ENCODE results near the gene TGIF2.
"Not testable (repeated sequence)": the region's sequence is repeated elsewhere in the genome, so short reads cannot be mapped to it uniquely, and the experiment has no call there.

Gene TGIF2

GRCh38 chr20:36607586-36608387, 34.4 kb downstream of the TGIF2 start:
- DNase-seq (ENCODE audit: low read depth, low spot score): peak; percentile 57
- peak overlapping the region; percentile 88 for H3K27ac ChIP-seq

- peak overlapping the region; percentile 88 for H3K27ac ChIP-seq
- not testable (repeated sequence) for DNase-seq (ENCODE audit: low read depth, low spot score)
These were observed 35.0 kb downstream of the TGIF2 start for GRCh38 chr20:36608388-36608728.

GRCh38 chr20:36611625-36612024, 38.2 kb downstream of the TGIF2 start:
- DNase-seq (ENCODE audit: low read depth, low spot score): no peak
- H3K27ac ChIP-seq: no peak overlapping the region

- DNase-seq (ENCODE audit: low read depth, low spot score): no peak
- no peak overlapping the region for H3K27ac ChIP-seq
These were observed 40.6 kb downstream of the TGIF2 start for GRCh38 chr20:36613974-36614373.

GRCh38 chr20:36614781-36615557, 41.6 kb downstream of the TGIF2 start:
- no peak for DNase-seq (ENCODE audit: low read depth, low spot score)
- no peak overlapping the region for H3K27ac ChIP-seq

GRCh38 chr20:36620917-36621316, 47.5 kb downstream of the TGIF2 start:
- H3K27ac ChIP-seq: no peak overlapping the region
- no peak for DNase-seq (ENCODE audit: low read depth, low spot score)

GRCh38 chr20:36623444-36623843, 50.0 kb downstream of the TGIF2 start:
- H3K27ac ChIP-seq: no peak overlapping the region
- no peak for DNase-seq (ENCODE audit: low read depth, low spot score)

- no peak for DNase-seq (ENCODE audit: low read depth, low spot score)
- H3K27ac ChIP-seq: no peak overlapping the region
These were observed 50.9 kb downstream of the TGIF2 start for GRCh38 chr20:36624068-36624943.

GRCh38 chr20:36624944-36625324, 51.5 kb downstream of the TGIF2 start:
- H3K27ac ChIP-seq: no peak overlapping the region
- DNase-seq (ENCODE audit: low read depth, low spot score): no peak

- H3K27ac ChIP-seq: no peak overlapping the region
- no peak for DNase-seq (ENCODE audit: low read depth, low spot score)
These were observed 54.7 kb downstream of the TGIF2 start for GRCh38 chr20:36628076-36628475.

- H3K27ac ChIP-seq: no peak overlapping the region
- DNase-seq (ENCODE audit: low read depth, low spot score): no peak
These were observed 56.6 kb downstream of the TGIF2 start for GRCh38 chr20:36629719-36630681.

- no peak overlapping the region for H3K27ac ChIP-seq
- DNase-seq (ENCODE audit: low read depth, low spot score): no peak
These were observed 58.2 kb downstream of the TGIF2 start for GRCh38 chr20:36631646-36632045.

- H3K27ac ChIP-seq: no peak overlapping the region
- DNase-seq (ENCODE audit: low read depth, low spot score): no peak
These were observed 58.7 kb downstream of the TGIF2 start for GRCh38 chr20:36632147-36632486.

GRCh38 chr20:36632487-36633284, 59.3 kb downstream of the TGIF2 start:
- no peak overlapping the region for H3K27ac ChIP-seq

GRCh38 chr20:36633285-36633772, 59.9 kb downstream of the TGIF2 start:
- DNase-seq (ENCODE audit: low read depth, low spot score): no peak
- no peak overlapping the region for H3K27ac ChIP-seq

More at GRCh38 chr20:36632487-36633284, 59.3 kb downstream of the TGIF2 start:
- DNase-seq (ENCODE audit: low read depth, low spot score): no peak

- no peak for DNase-seq (ENCODE audit: low read depth, low spot score)
- H3K27ac ChIP-seq: no peak overlapping the region
These were observed 60.9 kb downstream of the TGIF2 start for GRCh38 chr20:36634342-36634741.

- not testable (repeated sequence) for H3K27ac ChIP-seq; DNase-seq (ENCODE audit: low read depth, low spot score)
These were observed 65.5 kb downstream of the TGIF2 start for GRCh38 chr20:36638876-36639400.

GRCh38 chr20:36641506-36641843, 68.1 kb downstream of the TGIF2 start:
- H3K27ac ChIP-seq: no peak overlapping the region
- no peak for DNase-seq (ENCODE audit: low read depth, low spot score)

- no peak overlapping the region for H3K27ac ChIP-seq
- DNase-seq (ENCODE audit: low read depth, low spot score): no peak
These were observed 68.7 kb downstream of the TGIF2 start for GRCh38 chr20:36642136-36642535.

Data from epithelial cell of prostate (primary cell).